Skeletal muscle satellite cell (primary cell): ENCODE results near the gene TMCC3.

Experiments used
- H3K27me3 ChIP-seq: 2 replicates; pipeline ENCODE4 v1.7.0; 2013; ENCODE audit warnings: low read length; ENCODE audit not compliant: control insufficient read depth, insufficient read depth
- H3K36me3 ChIP-seq: 2 replicates; pipeline ENCODE4 v1.7.0; 2013; ENCODE audit warnings: mild to moderate bottlenecking, control low read depth, low read length; ENCODE audit not compliant: insufficient read depth
- H3K4me1 ChIP-seq: 2 replicates; pipeline ENCODE4 v1.7.0; 2013; ENCODE audit warnings: low read length; ENCODE audit not compliant: control insufficient read depth, insufficient read depth
- H3K4me2 ChIP-seq: 2 replicates; pipeline ENCODE4 v1.7.0; 2013; ENCODE audit warnings: mild to moderate bottlenecking, low read length
- H3K4me3 ChIP-seq: 2 replicates; pipeline ENCODE4 v1.7.0; 2013; ENCODE audit warnings: low read length
- H3K9ac ChIP-seq: 2 replicates; pipeline ENCODE4 v1.7.0; 2013; ENCODE audit warnings: mild to moderate bottlenecking, low read depth, low read length, moderate library complexity
- H3K9me3 ChIP-seq: replicated peaks from 2 replicates; pipeline ENCODE4 v1.7.0; 2013; ENCODE audit warnings: mild to moderate bottlenecking, control low read depth, low read length

TMCC3 gene

GRCh38 chr12:94686834-94687628 lies 36.7 kb upstream of the TMCC3 start:
- Histone ChIP-seq H3K36me3 (no peaks in the 10 kb centered on the region), H3K9ac (no peak overlapping the region), H3K9me3 (no peaks in the 10 kb centered on the region), H3K27me3 (peaks cover 9% of the 10 kb centered on the region), H3K4me1 (peaks cover 17% of the 10 kb centered on the region), H3K4me2 (no peak overlapping the region), H3K4me3 (no peak overlapping the region)

- Histone ChIP-seq H3K4me3 (no peak overlapping the region), H3K27me3 (peaks cover 9% of the 10 kb centered on the region), H3K9ac (no peak overlapping the region), H3K9me3 (no peaks in the 10 kb centered on the region), H3K36me3 (no peaks in the 10 kb centered on the region), H3K4me1 (peaks cover 5% of the 10 kb centered on the region), H3K4me2 (no peak overlapping the region)
Observed at GRCh38 chr12:94684416-94685142, 34.2 kb upstream of the TMCC3 start.

GRCh38 chr12:94679554-94680195 lies 29.3 kb upstream of the TMCC3 start:
- no peak overlapping the region for H3K4me3 ChIP-seq
- H3K36me3 ChIP-seq: no peaks in the 10 kb centered on the region
- no peaks in the 10 kb centered on the region for H3K4me1 ChIP-seq
- peaks cover 4% of the 10 kb centered on the region for H3K27me3 ChIP-seq
- H3K9me3 ChIP-seq: no peaks in the 10 kb centered on the region
- no peak overlapping the region for H3K9ac ChIP-seq
- H3K4me2 ChIP-seq: no peak overlapping the region

- H3K4me1 ChIP-seq: no peaks in the 10 kb centered on the region
Observed at GRCh38 chr12:94678849-94679248, 28.5 kb upstream of the TMCC3 start.

GRCh38 chr12:94678379-94678778 lies 28.0 kb upstream of the TMCC3 start:
- Histone ChIP-seq H3K9me3 (no peaks in the 10 kb centered on the region), H3K4me2 (no peak overlapping the region), H3K4me3 (no peak overlapping the region), H3K4me1 (no peaks in the 10 kb centered on the region), H3K9ac (no peak overlapping the region), H3K36me3 (no peaks in the 10 kb centered on the region), H3K27me3 (peaks cover 3% of the 10 kb centered on the region)

More at GRCh38 chr12:94678849-94679248, 28.5 kb upstream of the TMCC3 start:
- H3K4me2 ChIP-seq: no peak overlapping the region
- no peak overlapping the region for H3K4me3 ChIP-seq
- H3K27me3 ChIP-seq: peaks cover 4% of the 10 kb centered on the region
- H3K9ac ChIP-seq: no peak overlapping the region
- no peaks in the 10 kb centered on the region for H3K36me3 ChIP-seq
- no peaks in the 10 kb centered on the region for H3K9me3 ChIP-seq

GRCh38 chr12:94677778-94678177 lies 27.4 kb upstream of the TMCC3 start:
- no peaks in the 10 kb centered on the region for H3K9me3 ChIP-seq
- H3K36me3 ChIP-seq: no peaks in the 10 kb centered on the region
- H3K4me1 ChIP-seq: no peaks in the 10 kb centered on the region
- peaks cover 5% of the 10 kb centered on the region for H3K27me3 ChIP-seq
- no peak overlapping the region for H3K4me3 ChIP-seq
- H3K9ac ChIP-seq: no peak overlapping the region
- H3K4me2 ChIP-seq: no peak overlapping the region

- Histone ChIP-seq H3K36me3 (no peaks in the 10 kb centered on the region), H3K9ac (no peak overlapping the region), H3K4me2 (no peak overlapping the region), H3K27me3 (peaks cover 7% of the 10 kb centered on the region), H3K9me3 (no peaks in the 10 kb centered on the region), H3K4me3 (no peak overlapping the region), H3K4me1 (no peaks in the 10 kb centered on the region)
Observed at GRCh38 chr12:94676922-94677321, 26.6 kb upstream of the TMCC3 start.

- Histone ChIP-seq H3K4me2 (no peak overlapping the region), H3K4me1 (no peaks in the 10 kb centered on the region), H3K27me3 (peaks cover 14% of the 10 kb centered on the region), H3K36me3 (no peaks in the 10 kb centered on the region), H3K9ac (no peak overlapping the region), H3K4me3 (no peak overlapping the region), H3K9me3 (no peaks in the 10 kb centered on the region)
Observed at GRCh38 chr12:94676031-94676641, 25.8 kb upstream of the TMCC3 start.

- Histone ChIP-seq H3K27me3 (peaks cover 22% of the 10 kb centered on the region), H3K4me2 (no peak overlapping the region), H3K9ac (no peak overlapping the region), H3K9me3 (no peaks in the 10 kb centered on the region), H3K4me3 (no peak overlapping the region), H3K4me1 (no peaks in the 10 kb centered on the region), H3K36me3 (no peaks in the 10 kb centered on the region)
Observed at GRCh38 chr12:94674835-94675234, 24.5 kb upstream of the TMCC3 start.

GRCh38 chr12:94674051-94674451 lies 23.7 kb upstream of the TMCC3 start:
- Histone ChIP-seq H3K9ac (no peak overlapping the region), H3K27me3 (peaks cover 29% of the 10 kb centered on the region), H3K36me3 (no peaks in the 10 kb centered on the region), H3K9me3 (no peaks in the 10 kb centered on the region), H3K4me2 (no peak overlapping the region), H3K4me3 (no peak overlapping the region), H3K4me1 (no peaks in the 10 kb centered on the region)

GRCh38 chr12:94673496-94673895 lies 23.1 kb upstream of the TMCC3 start:
- H3K4me1 ChIP-seq: no peaks in the 10 kb centered on the region
- H3K9me3 ChIP-seq: no peaks in the 10 kb centered on the region
- H3K27me3 ChIP-seq: peaks cover 29% of the 10 kb centered on the region
- H3K9ac ChIP-seq: no peak overlapping the region
- no peaks in the 10 kb centered on the region for H3K36me3 ChIP-seq
- H3K4me2 ChIP-seq: no peak overlapping the region
- no peak overlapping the region for H3K4me3 ChIP-seq
